DOHH2 (cell line): Measurements from ENCODE around the gene GRB7.

Experiments used
- CTCF ChIP-seq: fragments of 200-600 bp; sonication (generic); IDR thresholded peaks from one replicate; pipeline ENCODE4 v1.5.1; 2014; ENCODE audit warnings: antibody characterized with exemption, mild to moderate bottlenecking, low read depth, low read length; ENCODE audit not compliant: poor library complexity, severe bottlenecking
- EZH2phosphoT487 ChIP-seq: fragments of 200-600 bp; sonication (generic); IDR thresholded peaks from 2 replicates; pipeline ENCODE4 v1.6.1; 2017; ENCODE audit warnings: borderline replicate concordance, mild to moderate bottlenecking, antibody characterized with exemption, low read length, moderate library complexity, mixed read lengths

GRCh38 chr17:39765175-39765574, 27.4 kb downstream of the GRB7 start:
- TF ChIP-seq CTCF (no peak), EZH2phosphoT487 (no peak)
